ENCODE data around the gene BABAM1. TPM values are rescaled to one million over a fixed set of nuclear protein-coding genes. Genes with fewer than 3 reads are reported as not detected.
A peak's percentile ranks its signal among the peaks of the same experiment; 100 is the strongest.

BABAM1 gene
- total and polyA plus RNA-seq, 8 donors: 25.5 to 71.1 (median 33.0) TPM

DNA sequence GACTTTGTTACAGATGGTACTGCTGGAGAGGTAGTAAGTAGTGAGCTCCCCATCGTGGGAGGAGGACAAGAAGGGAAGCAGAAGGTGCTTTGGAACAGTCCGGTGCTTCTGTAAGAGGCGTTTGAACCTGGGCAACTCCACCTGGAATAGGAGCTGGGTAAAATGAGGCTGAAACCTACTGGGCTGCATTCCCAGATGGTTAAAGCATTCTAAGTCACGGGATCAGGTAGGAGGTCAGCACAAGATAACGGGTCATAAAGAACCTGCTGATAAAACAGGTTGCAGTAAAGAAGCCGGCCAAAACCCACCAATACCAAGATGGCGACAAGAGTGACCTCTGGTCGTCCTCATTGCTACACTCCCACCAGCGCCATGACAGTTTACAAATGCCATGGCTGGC, 19.5 kb downstream of the BABAM1 start:
- Histone ChIP-seq H3K9me3 (no peaks in the 10 kb centered on the region), H3K27me3 (peaks cover 0 to under 1% (median 0%) of the 10 kb centered on the region in 4 donors), H3K4me1 (peaks cover 0 to under 1% (median 0%) of the 10 kb centered on the region in 3 donors), H3K4me3 (no peak overlapping the region), H3K36me3 (no peaks in the 10 kb centered on the region), H3K27ac (no peak overlapping the region)
- TF ChIP-seq, protein P1, sequence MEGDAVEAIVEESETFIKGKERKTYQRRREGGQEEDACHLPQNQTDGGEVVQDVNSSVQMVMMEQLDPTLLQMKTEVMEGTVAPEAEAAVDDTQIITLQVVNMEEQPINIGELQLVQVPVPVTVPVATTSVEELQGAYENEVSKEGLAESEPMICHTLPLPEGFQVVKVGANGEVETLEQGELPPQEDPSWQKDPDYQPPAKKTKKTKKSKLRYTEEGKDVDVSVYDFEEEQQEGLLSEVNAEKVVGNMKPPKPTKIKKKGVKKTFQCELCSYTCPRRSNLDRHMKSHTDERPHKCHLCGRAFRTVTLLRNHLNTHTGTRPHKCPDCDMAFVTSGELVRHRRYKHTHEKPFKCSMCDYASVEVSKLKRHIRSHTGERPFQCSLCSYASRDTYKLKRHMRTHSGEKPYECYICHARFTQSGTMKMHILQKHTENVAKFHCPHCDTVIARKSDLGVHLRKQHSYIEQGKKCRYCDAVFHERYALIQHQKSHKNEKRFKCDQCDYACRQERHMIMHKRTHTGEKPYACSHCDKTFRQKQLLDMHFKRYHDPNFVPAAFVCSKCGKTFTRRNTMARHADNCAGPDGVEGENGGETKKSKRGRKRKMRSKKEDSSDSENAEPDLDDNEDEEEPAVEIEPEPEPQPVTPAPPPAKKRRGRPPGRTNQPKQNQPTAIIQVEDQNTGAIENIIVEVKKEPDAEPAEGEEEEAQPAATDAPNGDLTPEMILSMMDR (IDR thresholded peaks at IDR 0.05): no peak
- intact Hi-C loops (cut with DNase I): loop anchor here in 2 of 3 donors (10.0 kb wide), 1 partner anchor 222 kb away; no protein-coding TSS in a partner anchor
- ATAC-seq (no peak), DNase-seq (no peak), FAIRE-seq (no peak)
- WGBS, 2 donors: 71 to 78% methylated on average over 9 of the region's 9 CpGs

GRCh38 chr19:17289489-17289888, 22.2 kb downstream of the BABAM1 start:
- WGBS, 2 donors: 17 to 21% methylated on average over 22 of the region's 22 CpGs
- TF ChIP-seq, protein P1 (IDR thresholded peaks at IDR 0.05): no peak
- Histone ChIP-seq H3K4me3 (no peak overlapping the region), H3K9me3 (no peaks in the 10 kb centered on the region), H3K27me3 (no peaks in the 10 kb centered on the region), H3K36me3 (no peaks in the 10 kb centered on the region), H3K27ac (no peak overlapping the region), H3K4me1 (no peaks in the 10 kb centered on the region)
- ATAC-seq: peak in 3 of 4 donors; percentile 28 to 55 (median 32)
- peak in 4 of 6 donors; percentile 45 to 74 (median 60) for DNase-seq
- FAIRE-seq: no peak
- intact Hi-C loops (cut with DNase I): loop anchor here in 2 of 3 donors (10.0 kb wide), 1 partner anchor 225 kb away; no protein-coding TSS in a partner anchor

GRCh38 chr19:17292301-17293074, 25.2 kb downstream of the BABAM1 start:
- Histone ChIP-seq H3K27me3 (no peaks in the 10 kb centered on the region), H3K36me3 (no peaks in the 10 kb centered on the region), H3K27ac (peak overlapping the region in 1 of 4 donors; percentile 46), H3K9me3 (no peaks in the 10 kb centered on the region), H3K4me1 (no peaks in the 10 kb centered on the region), H3K4me3 (peak overlapping the region in 3 of 4 donors; percentile 4 to 54 (median 28))
- intact Hi-C loops (cut with DNase I): no loop called here
- TF ChIP-seq, protein P1 (IDR thresholded peaks at IDR 0.05): peak in 2 of 4 donors; percentile 26 to 29
- 44 to 52% methylated on average over 46 of the region's 46 CpGs for WGBS, 2 donors
- ATAC-seq (peak; percentile 67 to 95 (median 88)), FAIRE-seq (no peak), DNase-seq (peak in 5 of 6 donors; percentile 36 to 82 (median 59))

DNA sequence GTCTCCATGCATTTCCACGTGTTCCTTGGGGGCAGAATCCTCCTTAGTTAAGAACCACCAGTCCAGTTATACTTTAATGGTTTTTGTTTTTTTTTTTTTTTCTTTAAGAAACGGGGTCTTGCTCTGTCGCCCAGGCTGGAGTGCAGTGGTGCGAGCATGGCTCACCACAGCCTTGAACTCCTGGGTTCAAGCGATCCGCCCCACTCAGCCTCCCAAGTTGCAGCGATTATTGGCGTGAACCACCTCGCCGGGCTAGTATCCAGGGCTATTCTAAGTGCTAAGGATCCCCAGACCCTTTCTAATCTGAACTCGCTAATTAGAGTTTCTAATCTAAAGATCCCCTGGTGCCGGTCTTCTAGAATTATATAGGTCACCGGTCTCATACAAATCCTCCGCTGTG, 26.4 kb downstream of the BABAM1 start:
- Histone ChIP-seq H3K4me3 (no peak overlapping the region), H3K36me3 (no peaks in the 10 kb centered on the region), H3K27ac (no peak overlapping the region), H3K4me1 (no peaks in the 10 kb centered on the region), H3K27me3 (no peaks in the 10 kb centered on the region), H3K9me3 (no peaks in the 10 kb centered on the region)
- FAIRE-seq (no peak), DNase-seq (no peak), ATAC-seq (no peak)
- WGBS, 2 donors: 93% methylated on average over 14 of the region's 14 CpGs
- TF ChIP-seq, protein P1 (IDR thresholded peaks at IDR 0.05): no peak
- intact Hi-C loops (cut with DNase I): no loop called here

Data from pancreas (tissue), 10 donors.